ENCODE data around the gene SOCS6.

DNA sequence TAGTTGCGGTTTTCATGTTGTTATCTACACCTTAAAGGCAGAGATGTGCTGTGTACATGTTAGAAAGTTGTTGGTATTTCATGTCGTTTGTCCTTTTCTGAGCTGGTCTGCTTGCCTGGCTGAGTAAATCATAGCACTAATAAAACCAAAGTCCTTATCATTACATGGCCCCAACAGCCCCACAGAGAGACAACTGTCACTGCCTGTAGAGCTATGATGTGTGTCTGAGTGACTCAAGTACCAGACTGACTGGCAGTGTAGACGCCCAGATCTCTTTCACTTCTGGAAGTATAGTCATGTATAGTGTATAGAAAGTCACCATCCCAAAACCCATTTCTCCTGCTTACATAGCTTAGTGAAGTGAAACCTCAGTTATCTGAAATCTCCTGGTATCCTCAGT, 4.3 kb downstream of the SOCS6 start:
- TF ChIP-seq, protein P1, sequence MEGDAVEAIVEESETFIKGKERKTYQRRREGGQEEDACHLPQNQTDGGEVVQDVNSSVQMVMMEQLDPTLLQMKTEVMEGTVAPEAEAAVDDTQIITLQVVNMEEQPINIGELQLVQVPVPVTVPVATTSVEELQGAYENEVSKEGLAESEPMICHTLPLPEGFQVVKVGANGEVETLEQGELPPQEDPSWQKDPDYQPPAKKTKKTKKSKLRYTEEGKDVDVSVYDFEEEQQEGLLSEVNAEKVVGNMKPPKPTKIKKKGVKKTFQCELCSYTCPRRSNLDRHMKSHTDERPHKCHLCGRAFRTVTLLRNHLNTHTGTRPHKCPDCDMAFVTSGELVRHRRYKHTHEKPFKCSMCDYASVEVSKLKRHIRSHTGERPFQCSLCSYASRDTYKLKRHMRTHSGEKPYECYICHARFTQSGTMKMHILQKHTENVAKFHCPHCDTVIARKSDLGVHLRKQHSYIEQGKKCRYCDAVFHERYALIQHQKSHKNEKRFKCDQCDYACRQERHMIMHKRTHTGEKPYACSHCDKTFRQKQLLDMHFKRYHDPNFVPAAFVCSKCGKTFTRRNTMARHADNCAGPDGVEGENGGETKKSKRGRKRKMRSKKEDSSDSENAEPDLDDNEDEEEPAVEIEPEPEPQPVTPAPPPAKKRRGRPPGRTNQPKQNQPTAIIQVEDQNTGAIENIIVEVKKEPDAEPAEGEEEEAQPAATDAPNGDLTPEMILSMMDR (IDR thresholded peaks at IDR 0.05; ENCODE audit: borderline replicate concordance, extremely low read depth, low read length, poor library complexity, severe bottlenecking): no peak
- no peak for TF ChIP-seq EZH2 (IDR thresholded peaks at IDR 0.05; ENCODE audit: borderline replicate concordance, low read depth, low read length, severe bottlenecking)

Data from DND-41 (cell line).